UCSD-AML1 (cell line): Measurements from ENCODE around the gene KISS1.
"Not testable (repeated sequence)": the region's sequence is repeated elsewhere in the genome, so short reads cannot be mapped to it uniquely, and the experiment has no call there.

Source experiments
- DNase-seq: peaks from one replicate; lab custom pipeline; 2025; ENCODE audit not compliant: unreplicated experiment; lab: John Stamatoyannopoulos, UW

KISS1 gene, protein sequence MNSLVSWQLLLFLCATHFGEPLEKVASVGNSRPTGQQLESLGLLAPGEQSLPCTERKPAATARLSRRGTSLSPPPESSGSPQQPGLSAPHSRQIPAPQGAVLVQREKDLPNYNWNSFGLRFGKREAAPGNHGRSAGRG

DNA sequence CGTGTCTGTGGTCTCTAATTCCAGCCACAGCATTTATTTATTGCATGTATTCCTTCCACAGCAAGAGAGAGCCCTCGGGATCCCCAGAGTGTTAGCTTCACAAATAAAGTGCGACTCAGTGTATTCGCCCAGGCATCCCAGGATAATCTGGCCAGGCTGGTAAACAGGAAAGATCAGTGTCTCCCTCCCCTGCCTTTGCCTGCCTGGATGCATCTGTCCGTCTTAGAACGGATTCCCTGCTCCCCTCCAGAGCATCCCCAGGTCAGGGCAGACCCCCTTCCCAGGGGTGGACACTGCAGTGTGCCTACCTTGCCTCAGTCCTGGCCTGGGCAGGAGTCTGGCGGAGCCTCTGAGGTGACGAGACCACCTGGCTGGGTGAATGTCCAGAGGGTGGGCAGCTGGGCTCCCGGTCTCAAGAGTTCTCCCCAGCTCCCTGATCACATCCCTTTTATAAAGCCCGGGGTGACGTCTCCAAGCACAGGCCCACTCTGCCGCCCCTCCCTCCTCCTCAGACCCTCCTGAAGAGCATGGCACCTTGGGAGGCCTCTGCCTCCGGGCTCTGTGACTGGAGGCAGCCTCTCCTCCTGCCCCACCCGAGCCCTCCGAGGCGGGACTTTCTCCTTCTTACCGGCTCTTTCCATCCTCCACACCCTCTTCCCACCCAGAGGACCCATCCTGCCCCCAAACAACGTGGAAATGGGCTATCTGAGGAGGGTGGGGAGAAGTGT lies at the start of gene KISS1:
TSS of gene KISS1 (minus strand) at position 424 of the 728 bp plus-strand sequence. CDS start 3,615 bp downstream, outside the sequence.
- no peak for DNase-seq

DNA sequence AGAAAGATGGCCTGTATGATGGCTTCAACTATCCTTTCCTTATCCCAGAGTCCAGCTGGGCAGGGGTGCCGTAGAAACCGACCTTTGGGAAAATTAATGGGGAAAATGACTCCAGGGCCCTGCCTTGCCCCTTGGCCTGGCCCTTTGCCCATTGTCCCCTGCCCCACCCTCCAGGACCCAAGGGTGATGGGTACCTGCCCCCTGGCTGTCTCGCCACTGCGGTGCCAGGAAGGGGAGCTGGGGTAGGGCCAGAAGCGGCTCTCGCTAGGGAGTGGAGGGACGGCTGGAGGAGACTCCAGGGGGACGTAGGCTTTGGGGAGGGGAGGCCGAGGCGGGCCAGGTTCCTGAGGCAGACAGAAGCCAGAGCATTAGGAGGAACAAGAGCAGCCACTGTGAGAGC lies 46.6 kb upstream of the KISS1 start:
- DNase-seq, result no peak

DNA sequence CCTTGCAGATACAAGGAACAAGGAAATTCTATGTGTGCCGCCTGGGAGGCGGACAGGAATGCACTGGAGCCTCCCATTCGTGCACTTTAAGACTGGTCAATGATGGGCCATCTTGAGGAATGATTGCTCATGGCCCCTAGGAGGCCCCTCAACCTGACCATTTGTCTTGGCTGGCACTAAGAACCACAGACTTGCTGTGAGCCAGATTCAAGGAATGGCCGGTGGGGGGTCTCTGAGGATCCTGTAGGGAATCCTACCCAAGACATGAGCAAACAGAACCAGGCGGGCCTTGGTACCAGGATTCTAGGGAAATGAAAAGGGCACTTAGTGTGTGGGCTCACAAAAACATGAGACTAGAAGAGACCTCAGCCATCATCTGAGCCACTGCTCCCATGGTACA lies 45.6 kb upstream of the KISS1 start:
- no peak for DNase-seq

DNA sequence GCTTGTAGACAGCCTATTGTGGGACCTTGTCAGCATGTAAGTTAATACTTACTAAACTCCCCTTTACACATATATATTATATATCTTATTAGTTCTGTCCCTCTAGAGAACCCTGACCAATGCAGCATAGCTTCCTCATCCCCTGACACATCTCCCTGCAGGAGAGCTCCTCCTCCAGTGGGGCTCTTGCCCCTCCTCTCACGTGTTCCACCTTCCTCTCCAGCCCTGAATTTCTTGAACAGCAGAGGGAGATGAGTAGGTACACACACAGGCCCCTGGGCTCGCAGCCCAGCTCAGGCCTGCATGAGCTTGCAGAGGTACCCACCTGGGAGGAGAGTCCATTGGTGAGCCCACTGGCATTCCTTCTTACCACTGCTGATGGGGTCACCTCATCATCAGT lies 44.8 kb upstream of the KISS1 start:
- DNase-seq, result no peak

DNA sequence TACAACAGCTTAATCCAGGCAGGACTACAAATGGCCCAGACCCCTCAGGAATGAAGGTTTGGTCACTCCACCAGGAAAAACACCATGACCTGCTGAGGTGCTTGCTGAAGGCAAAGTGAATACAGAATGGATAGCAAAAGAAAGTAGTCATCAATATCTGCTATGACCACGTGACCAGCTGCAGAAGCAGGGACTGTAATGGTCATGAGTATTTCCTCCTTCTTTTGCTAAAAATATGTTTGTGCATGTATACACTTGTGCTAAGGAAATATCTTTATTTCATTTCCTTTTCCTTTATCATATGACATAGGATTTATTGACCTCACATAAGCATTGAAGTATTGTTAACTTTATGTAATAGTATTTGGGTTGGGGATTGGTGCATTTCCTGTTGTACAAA lies 43.9 kb upstream of the KISS1 start:
- DNase-seq, result no peak

DNA sequence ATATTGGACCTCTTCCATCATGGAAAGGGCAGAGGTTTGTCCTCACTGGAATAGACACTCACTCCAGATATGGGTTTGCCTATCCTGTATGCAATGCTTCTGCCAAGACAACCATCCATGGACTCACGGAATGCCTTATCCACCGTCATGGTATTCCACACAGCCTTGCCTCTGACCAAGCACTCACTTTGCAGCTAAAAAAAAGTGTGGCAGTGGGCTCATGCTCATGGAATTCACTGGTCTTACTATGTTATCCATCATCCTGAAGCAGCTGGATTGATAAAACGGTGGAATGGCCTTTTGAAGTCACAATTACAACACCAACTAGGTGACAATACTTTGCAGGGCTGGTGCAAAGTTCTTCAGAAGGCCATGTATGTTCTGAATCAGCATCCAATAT lies 43.1 kb upstream of the KISS1 start:
- DNase-seq, result not testable (repeated sequence)

DNA sequence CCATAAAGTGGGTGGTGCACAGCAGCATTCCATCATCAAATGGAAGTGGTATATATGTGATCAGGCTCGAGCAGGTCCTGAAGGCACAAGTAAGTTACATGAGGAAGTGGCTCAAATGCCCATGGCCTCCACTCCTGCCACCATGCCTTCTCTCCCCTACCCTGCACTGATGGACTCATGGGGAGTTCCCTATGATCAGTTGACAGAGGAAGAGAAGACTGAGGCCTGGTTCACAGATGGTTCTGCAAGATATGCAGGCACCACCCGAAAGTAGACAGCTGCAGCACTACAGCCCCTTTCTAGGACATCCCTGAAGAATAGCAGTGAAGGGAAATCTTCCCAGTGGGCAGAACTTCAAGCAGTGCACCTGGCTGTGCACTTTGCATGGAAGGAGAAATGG lies 42.2 kb upstream of the KISS1 start:
- not testable (repeated sequence) for DNase-seq

DNA sequence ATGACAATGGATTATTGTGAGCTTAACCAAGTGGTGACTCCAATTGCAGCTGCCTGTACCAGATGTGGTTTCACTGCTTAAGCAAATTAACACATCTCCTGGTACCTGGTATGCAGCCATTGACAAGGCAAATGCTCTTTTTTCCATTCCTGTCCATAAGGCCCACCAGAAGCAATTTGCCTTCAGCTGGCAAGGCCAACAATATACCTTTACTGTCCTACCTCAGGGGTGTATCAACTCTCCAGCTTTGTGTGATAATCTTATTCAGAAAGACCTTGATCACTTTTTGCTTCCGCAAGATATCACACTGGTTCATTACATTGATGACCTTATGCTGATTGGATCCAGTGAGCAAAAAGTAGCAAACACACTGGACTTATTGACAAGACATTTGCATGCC lies 41.2 kb upstream of the KISS1 start:
- not testable (repeated sequence) for DNase-seq

DNA sequence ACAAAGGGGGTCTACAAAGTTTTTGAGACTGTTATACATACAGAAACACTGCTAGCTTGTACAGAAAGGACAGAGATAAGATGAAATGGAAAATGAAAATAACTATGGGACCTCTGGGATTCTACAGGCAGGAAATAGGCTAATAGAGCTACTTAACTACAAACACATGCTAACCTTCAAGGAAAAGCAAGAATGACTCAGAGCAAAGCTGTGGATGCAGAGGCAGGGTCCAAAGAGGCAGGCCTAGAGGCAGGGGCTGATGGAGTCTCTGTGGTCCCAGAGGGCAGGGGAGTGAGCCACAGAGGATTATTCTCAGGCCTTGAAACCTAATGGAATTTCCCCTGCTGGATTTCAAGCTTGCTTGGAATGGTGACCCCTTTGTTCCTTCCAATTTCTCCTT lies 36.2 kb upstream of the KISS1 start:
- DNase-seq, result no peak

DNA sequence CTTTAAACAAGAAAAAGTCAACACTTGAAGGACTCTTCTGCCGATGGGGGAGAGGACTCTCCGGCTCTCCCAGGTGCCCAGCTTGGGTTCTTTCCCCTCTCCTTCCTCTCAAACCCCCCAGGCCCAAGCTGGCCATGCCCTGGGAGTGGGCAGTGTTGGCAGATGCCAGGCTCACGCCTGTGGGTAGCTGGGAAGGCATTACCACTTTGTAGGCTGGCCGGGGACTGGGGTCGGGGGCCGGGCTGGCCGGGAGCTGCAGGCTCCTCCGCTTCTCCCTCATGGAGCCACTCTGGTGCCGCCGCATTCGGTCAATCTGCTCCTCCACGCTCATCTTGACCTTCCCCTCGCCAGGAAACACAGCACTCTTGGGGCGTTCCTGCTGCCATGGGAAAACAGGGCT lies 33.9 kb upstream of the KISS1 start:
- DNase-seq, result no peak

DNA sequence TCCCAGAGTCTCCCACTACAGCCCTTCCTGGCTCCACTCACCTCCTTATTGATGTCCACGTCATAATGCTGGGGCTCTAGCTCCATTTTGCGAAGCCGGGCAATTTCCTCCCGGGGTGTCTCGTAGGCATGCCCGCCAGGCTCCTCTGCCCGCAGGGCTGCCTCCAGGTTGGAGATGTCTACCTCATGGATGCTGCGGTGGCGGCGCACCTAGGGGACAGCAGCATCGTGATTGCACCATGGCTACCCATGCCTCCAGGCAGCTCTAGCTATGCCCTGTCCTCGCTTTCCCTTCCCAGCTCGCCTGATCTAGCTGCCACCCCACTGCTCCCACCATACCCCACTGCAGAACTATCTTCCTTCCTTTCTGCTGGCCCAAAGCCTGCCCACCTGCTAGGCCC lies 32.6 kb upstream of the KISS1 start:
- DNase-seq, result no peak

DNA sequence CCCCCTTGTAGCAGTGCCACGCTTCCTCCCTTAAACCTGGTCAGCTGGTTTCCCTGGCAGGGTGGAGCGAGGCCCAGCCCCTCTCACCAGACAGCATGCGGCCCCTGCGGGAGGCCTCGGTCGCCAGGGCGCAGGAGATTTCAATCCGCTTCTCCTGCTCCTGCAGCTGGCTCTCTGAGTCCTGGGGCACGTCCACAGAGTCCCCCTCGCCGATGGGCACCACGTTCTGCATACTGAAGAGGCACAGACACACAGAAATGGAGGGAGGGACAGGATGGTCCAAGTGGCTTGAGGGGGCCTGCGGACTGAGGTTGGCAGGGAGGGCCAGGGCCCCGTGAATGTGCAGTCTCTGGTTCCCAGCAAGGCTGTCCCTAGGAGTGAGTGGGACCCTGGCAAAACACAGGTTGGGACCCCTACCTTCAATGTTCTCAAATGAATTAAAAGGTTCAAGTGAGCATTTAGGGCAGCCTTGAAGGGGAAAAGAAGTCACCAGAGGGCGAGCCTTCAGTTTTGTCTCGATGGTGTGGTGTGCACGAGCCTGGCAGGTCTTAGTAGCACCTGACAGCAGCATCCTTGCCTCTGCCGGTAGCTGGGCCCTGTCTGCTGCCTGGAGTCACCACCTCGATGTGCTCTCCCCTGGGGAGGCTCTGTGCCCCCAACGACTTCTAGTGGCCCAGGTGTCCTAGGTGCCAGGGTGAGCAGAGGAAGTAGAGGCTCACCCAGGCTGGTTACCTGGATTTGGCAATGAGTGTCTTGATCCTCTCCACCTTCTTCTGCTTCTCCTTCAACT lies 31.9 kb upstream of the KISS1 start:
- DNase-seq, result no peak

DNA sequence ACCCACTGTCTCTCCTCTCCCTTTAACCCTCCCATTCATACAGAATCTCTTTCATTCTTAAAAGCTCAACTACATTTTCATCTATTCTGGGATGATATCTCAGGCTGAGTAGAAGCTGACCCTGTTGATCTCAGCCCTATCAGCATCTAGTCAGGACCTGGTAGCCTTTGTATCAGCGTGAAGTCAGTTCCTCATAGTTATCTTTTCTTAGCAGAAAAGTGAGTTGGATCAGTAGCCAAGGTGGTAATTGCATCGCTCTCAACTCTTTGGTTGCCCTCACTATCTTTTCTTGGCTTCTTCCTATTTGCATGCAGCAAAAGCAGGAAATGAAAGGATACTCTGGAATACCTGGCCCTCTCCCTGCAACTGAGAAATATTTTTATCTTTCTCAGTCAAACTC lies 31.1 kb upstream of the KISS1 start:
- DNase-seq, result no peak

DNA sequence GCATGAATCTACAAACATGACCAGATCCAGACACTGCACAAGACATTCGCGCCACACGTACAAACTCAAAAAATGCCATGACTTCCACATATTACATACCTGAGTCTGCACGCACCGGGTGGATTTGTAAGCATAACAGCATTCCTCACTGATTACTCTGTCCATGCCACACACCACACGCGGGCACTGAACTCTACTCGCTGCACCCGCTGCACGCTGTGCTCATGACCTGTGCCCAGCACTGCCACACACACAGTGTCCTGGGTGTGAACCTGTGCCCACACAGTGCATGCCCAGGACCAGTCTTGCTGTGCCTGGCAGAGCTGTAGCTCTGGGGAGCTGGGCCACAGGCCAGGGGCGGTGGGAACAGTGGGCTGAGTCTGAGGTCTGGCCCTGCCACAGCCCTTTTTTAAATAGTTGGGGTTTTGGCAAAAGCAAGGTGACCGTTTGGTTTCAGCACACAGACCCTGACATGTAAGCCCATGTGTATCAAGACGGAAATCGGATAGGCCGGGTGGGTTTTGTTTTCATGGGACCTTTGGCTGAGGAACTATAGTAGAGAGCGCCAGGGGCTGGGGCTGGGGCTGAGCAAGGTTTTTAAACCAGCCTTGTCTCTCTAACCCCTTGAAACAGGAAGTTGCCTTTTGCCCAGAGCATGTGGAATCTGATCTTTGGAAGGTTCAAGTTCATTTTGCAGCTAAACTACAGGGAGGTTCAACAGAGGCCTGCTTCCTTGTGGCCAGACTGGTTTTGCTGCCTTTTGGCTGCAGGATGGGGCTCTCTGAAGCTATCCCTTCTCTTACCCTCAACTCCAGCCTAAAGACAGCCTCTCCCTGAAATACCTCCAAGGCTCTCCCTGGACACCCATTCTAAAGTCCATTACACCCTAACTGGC lies 29.8 kb upstream of the KISS1 start:
- no peak for DNase-seq

DNA sequence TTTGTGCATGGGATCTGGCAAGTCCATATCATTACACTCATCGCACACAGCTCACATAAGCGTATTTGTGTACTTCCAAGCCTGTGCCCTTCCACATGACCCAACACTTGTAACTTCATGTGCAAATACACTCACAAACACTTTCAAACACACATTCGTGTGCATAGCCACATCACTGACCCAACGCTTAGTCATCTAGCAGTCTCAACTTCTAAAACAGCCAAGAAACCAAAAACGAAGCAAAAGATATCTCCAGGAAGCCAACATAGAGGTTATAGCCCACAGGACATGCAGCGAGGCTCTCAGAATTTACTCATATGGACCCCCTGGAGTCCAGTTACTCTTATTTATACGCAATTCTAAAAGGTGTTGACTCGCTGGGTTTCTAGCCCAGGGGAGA lies 28.4 kb upstream of the KISS1 start:
- no peak for DNase-seq

DNA sequence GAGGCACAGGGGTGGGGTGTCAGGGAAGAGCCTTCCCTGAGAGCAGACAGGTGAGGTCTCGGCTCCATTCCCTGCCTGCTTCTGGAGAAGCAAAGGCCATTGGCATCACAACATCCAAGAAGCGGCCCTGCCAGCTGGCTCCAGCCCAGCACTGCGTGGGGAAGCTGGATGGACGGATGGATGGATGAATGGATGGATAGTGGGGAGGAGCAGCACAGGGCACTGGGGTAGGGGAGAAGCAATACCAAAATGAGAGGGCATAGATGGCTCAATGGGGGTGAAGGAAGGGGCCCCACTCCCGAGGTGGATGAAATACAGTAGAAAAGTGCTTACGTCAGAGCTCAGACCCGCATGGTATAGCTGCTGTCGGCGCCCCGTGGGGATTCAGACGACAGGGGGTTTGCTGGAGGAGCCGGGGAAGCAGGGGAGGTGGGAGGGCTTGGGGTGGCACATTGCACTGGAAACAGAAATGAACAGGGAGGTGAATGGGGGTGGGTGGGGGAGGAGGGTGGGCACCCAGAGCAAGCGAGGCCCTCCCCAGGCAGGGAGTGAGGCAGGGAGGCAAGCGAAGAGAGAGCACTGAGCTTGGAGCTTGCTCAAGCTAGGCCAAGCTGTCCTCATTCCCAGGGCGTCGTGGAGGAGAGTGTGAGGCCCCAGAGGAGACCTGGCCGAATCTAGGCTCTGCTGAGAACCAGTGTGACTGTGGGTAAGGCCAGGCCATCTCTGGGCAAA lies 27.0 kb upstream of the KISS1 start:
- DNase-seq, result no peak

DNA sequence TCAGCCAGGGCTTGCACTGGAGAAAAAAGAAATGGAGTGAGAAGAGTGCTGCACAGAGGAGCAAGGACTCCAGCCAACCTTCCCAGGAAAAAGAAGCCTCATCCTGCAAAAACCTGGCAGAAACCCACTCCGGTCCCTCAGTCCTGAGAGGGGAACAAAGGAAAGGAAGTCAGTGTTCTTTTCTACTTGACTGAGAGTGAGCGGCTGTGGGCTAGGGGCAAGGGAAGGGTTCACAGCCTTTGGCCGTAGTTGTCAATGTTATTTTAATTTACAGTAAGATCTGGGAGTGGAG lies 26.4 kb upstream of the KISS1 start:
- no peak for DNase-seq

DNA sequence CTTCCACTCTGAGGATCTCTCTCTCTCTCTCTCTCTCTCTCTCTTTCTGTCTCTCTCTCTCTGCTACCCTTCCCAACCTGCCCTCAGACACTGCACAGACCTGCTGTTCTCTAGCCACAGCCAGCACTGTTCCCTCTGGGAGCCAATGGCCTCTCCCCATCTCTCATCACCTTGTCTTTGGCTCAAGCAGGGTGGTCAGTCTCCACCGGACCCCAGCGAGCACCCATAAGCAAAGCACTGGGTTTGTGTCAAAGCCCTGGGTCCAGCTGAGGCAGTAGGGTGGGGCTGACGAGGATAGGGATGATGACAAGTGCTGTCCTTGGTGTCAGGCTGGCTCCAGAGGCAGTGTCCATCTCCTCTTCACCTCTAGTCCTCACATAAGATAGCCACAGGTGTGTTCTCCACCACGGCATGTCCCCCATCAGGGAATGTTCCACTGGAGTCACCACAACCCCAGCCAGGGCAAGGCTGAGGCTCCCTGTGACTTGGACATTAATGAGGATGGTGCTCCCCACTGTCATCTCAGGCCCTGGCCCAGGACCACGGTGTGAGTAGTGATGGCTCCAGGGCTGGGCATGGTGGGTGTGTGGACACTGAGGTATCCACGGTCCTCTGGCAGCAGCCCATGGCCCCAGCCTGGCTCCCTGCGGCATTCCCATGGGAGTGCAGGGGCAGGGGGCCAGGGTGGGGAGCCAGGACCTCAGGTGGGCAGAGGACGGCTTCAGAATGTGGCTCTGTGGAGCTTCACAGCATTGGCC lies 25.9 kb upstream of the KISS1 start:
- no peak for DNase-seq

DNA sequence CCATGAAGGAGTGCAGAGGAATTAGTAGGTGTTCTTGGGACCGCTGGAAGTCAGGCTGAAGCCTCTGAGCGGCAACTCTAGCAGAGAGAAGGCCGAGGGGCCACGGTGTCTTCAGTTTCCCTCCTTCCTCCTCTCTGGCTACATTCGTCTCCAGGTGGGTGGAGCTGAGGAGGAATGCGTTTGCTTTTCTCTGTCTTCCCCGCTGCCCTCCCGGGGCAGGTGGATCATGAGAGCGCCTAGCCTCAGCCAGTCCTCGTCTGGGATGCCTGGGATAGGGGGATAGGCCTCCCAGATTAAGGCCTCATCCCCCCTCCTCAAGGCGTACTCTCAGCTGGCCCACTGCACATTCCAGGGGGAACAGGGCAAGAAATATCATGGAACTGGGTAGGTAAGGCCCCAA lies 25.0 kb upstream of the KISS1 start:
- DNase-seq, result no peak

DNA sequence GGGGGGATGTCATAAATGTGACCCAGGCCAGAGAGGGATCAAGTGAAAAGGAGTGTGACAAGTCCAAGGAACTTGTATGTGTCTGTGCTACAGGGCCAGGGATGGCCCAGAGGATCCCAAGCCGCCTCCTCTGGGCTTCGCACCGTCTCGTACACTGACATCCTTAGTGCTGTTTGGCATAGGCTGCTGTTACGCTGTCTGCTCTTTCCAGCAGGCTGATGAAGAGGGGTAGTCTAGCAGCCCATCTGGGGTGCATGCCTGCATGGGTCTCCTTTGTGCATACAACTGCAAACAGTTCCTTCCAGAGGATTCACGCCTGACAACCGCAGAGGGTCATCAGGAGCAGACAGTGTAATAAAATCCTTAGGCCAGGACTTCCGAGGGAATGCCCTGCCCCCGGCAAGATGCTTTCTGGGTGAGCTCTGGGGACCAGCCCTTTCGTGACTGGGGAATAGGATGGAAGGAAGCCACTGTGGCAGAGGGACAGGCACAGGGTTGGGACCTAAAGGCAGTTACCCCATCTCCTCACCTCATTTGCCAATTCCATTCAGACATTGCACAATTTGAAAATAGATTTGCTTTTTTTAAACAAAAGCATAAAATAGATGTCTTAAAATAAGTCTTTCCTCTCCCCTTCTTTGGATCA lies 23.8 kb upstream of the KISS1 start:
- no peak for DNase-seq
